Neural progenitor cell (in vitro differentiated cells): ENCODE results near the gene PRMT5. TPM values are rescaled to one million over a fixed set of nuclear protein-coding genes. Genes with fewer than 3 reads are reported as not detected.

Experiments used
- DNase-seq: peaks from one replicate; pipeline ENCODE4 v3.0.0-alpha.2; 2016; ENCODE audit warnings: low spot score
- H2AFZ ChIP-seq: fragments of 200-600 bp; sonication (generic); replicated peaks from 2 replicates; pipeline ENCODE4 v1.6.1; 2016; ENCODE audit warnings: antibody characterized with exemption
- H3F3A ChIP-seq: fragments of 200-600 bp; sonication (generic); 2 replicates; pipeline ENCODE4 v1.6.1; 2016; ENCODE audit warnings: antibody characterized with exemption, low read depth
- H3K27ac ChIP-seq: fragments of 200-600 bp; sonication (generic); 2 replicates; pipeline ENCODE4 v1.5.1; 2016; ENCODE audit warnings: mild to moderate bottlenecking
- H3K27me3 ChIP-seq: fragments of 200-600 bp; sonication (generic); 2 replicates; pipeline ENCODE4 v1.6.1; 2016; ENCODE audit warnings: mild to moderate bottlenecking, moderate library complexity
- H3K36me3 ChIP-seq: fragments of 200-600 bp; sonication (generic); 2 replicates; pipeline ENCODE4 v1.5.1; 2016
- H3K4me1 ChIP-seq: fragments of 200-600 bp; sonication (generic); 2 replicates; pipeline ENCODE4 v1.6.1; 2016; ENCODE audit warnings: mixed run types
- H3K4me2 ChIP-seq: fragments of 200-600 bp; sonication (generic); 2 replicates; pipeline ENCODE4 v1.6.1; 2016
- H3K4me3 ChIP-seq: fragments of 200-600 bp; sonication (generic); 2 replicates; pipeline ENCODE4 v1.5.1; 2016
- H3K79me2 ChIP-seq: fragments of 200-600 bp; sonication (generic); 2 replicates; pipeline ENCODE4 v1.6.1; 2016; ENCODE audit warnings: low read depth
- H3K9ac ChIP-seq: fragments of 200-600 bp; sonication (generic); 2 replicates; pipeline ENCODE4 v1.6.1; 2016
- H3K9me3 ChIP-seq: fragments of 200-600 bp; sonication (generic); 2 replicates; pipeline ENCODE4 v1.5.1; 2016; ENCODE audit warnings: low read depth
- H4K20me1 ChIP-seq: fragments of 200-600 bp; sonication (generic); 2 replicates; pipeline ENCODE4 v1.6.1; 2016; ENCODE audit warnings: low read depth
- H3K27ac Mint-ChIP-seq: 3 replicates; pipeline ENCODE4 v1.8.0; 2021; ENCODE audit warnings: mixed read lengths
- H3K27me3 Mint-ChIP-seq: 2 replicates; pipeline ENCODE4 v1.8.0; 2022; ENCODE audit warnings: low read depth, mild to moderate bottlenecking, inconsistent platforms, moderate library complexity, mixed read lengths; ENCODE audit not compliant: insufficient read depth
- H3K36me3 Mint-ChIP-seq: 3 replicates; pipeline ENCODE4 v1.8.0; 2021; ENCODE audit warnings: mixed read lengths
- H3K4me1 Mint-ChIP-seq: 3 replicates; pipeline ENCODE4 v1.8.0; 2021; ENCODE audit warnings: mixed read lengths
- H3K4me3 Mint-ChIP-seq: 3 replicates; pipeline ENCODE4 v1.8.0; 2021; ENCODE audit warnings: mild to moderate bottlenecking, moderate library complexity, mixed read lengths
- H3K9me3 Mint-ChIP-seq: 3 replicates; pipeline ENCODE4 v1.8.0; 2020; ENCODE audit warnings: mixed read lengths
- CTCF ChIP-seq: fragments of 200-600 bp; sonication (generic); IDR thresholded peaks from 2 replicates; pipeline ENCODE4 v1.5.1; 2017; ENCODE audit warnings: antibody characterized with exemption, mild to moderate bottlenecking
- EZH2 ChIP-seq: fragments of 200-600 bp; sonication (generic); IDR thresholded peaks from 2 replicates; pipeline ENCODE4 v1.6.1; 2017; ENCODE audit warnings: antibody characterized with exemption, mild to moderate bottlenecking, moderate library complexity
- EZH2phosphoT487 ChIP-seq: fragments of 200-600 bp; sonication (generic); IDR thresholded peaks from 2 replicates; pipeline ENCODE4 v1.6.1; 2017; ENCODE audit warnings: antibody characterized with exemption
- total RNA-seq: library from RNA; depleted of rRNA; stranded (reverse); fragments of >200 nt; gene quantifications from 2 replicates; pipeline ENCODE4 v1.2.3, GENCODE V29; 2015; ENCODE audit warnings: low replicate concordance

PRMT5 gene
- total RNA-seq, 1 donor from 2014 or later, result 54.6 TPM

- Mint-ChIP-seq H3K27ac (peak overlapping the region; percentile 72), H3K4me1 (peaks cover 9% of the 10 kb centered on the region), H3K27me3 (peaks cover 9% of the 10 kb centered on the region), H3K9me3 (no peaks in the 10 kb centered on the region), H3K36me3 (peaks cover 19% of the 10 kb centered on the region), H3K4me3 (peak overlapping the region; percentile 39)
- H3K27ac ChIP-seq, result no peak overlapping the region
- TF ChIP-seq EZH2phosphoT487 (no peak), EZH2 (no peak), CTCF (no peak)
- H3F3A ChIP-seq, result peaks cover 15% of the 10 kb centered on the region
- H3K79me2 ChIP-seq, result no peaks in the 10 kb centered on the region
- H3K4me2 ChIP-seq, result no peak overlapping the region
- H2AFZ ChIP-seq, result no peak overlapping the region
- DNase-seq, result no peak
- no peaks in the 10 kb centered on the region for H3K27me3 ChIP-seq
- no peaks in the 10 kb centered on the region for H3K9me3 ChIP-seq
- H3K4me3 ChIP-seq, result no peak overlapping the region
- H3K9ac ChIP-seq, result no peak overlapping the region
- no peaks in the 10 kb centered on the region for H4K20me1 ChIP-seq
- H3K4me1 ChIP-seq, result peaks cover 3% of the 10 kb centered on the region
- no peaks in the 10 kb centered on the region for H3K36me3 ChIP-seq
These were observed 53.3 kb downstream of the PRMT5 start for GRCh38 chr14:22875748-22876319.

- no peak overlapping the region for H3K9ac ChIP-seq
- H3K4me1 ChIP-seq, result peaks cover 7% of the 10 kb centered on the region
- no peak overlapping the region for H3K4me2 ChIP-seq
- Mint-ChIP-seq H3K9me3 (no peaks in the 10 kb centered on the region), H3K36me3 (peaks cover 19% of the 10 kb centered on the region), H3K27ac (no peak overlapping the region), H3K4me1 (peaks cover 14% of the 10 kb centered on the region), H3K27me3 (peaks cover 9% of the 10 kb centered on the region), H3K4me3 (no peak overlapping the region)
- no peak overlapping the region for H3K4me3 ChIP-seq
- H3K9me3 ChIP-seq, result no peaks in the 10 kb centered on the region
- no peaks in the 10 kb centered on the region for H3K27me3 ChIP-seq
- TF ChIP-seq CTCF (no peak), EZH2 (no peak), EZH2phosphoT487 (no peak)
- no peak overlapping the region for H3K27ac ChIP-seq
- DNase-seq, result no peak
- H2AFZ ChIP-seq, result no peak overlapping the region
- H4K20me1 ChIP-seq, result no peaks in the 10 kb centered on the region
- peaks cover 22% of the 10 kb centered on the region for H3F3A ChIP-seq
- no peaks in the 10 kb centered on the region for H3K79me2 ChIP-seq
- H3K36me3 ChIP-seq, result no peaks in the 10 kb centered on the region
These were observed 54.0 kb downstream of the PRMT5 start for GRCh38 chr14:22875003-22875747.

DNA sequence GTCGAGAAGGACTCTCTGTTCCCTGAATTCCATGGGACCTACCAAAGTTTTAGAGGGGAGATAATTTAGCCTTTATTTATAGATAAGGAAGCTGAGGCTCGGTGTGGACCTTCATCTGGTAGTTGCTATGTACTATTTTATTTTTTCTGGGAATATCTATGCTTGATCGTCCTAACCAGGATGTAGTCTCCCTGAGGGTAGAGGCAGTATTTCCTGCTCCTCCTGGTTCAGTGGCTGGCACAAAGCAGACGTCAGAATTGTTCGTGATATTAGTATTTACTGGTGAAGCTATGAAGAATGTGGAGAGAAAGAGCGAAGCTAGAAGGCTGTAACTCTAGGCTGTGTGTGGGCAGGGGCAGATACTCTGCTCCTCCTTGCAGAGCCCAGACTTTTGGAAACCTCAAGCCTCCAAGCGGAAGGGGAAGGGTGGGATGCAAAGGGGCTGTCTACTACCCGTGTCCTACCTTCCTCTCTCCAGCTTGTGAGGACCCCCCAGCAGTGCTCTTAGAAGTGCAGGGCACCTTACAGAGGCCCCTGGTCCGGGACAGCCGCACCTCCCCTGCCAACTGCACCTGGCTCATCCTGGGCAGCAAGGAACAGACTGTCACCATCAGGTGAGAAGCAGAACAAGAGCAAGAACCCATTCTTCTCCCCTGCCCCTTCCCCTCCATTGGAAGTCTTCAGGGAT lies 56.2 kb downstream of the PRMT5 start:
- no peak for TF ChIP-seq EZH2
- TF ChIP-seq CTCF, result no peak
- no peak for TF ChIP-seq EZH2phosphoT487
- Histone ChIP-seq H4K20me1 (no peaks in the 10 kb centered on the region), H3K27ac (no peak overlapping the region), H3K4me3 (peak overlapping the region; percentile 75), H3K4me2 (peak overlapping the region; percentile 83), H3K4me1 (peaks cover 7% of the 10 kb centered on the region), H2AFZ (peak overlapping the region; percentile 4), H3K9ac (no peak overlapping the region), H3K9me3 (no peaks in the 10 kb centered on the region), H3K36me3 (no peaks in the 10 kb centered on the region), H3F3A (peaks cover 23% of the 10 kb centered on the region), H3K27me3 (no peaks in the 10 kb centered on the region), H3K79me2 (no peaks in the 10 kb centered on the region)
- Mint-ChIP-seq H3K27me3 (peaks cover 10% of the 10 kb centered on the region), H3K4me1 (peaks cover 14% of the 10 kb centered on the region), H3K9me3 (no peaks in the 10 kb centered on the region), H3K27ac (peak overlapping the region; percentile 81), H3K4me3 (peak overlapping the region; percentile 91), H3K36me3 (peaks cover 14% of the 10 kb centered on the region)
- no peak for DNase-seq
